OCI-LY1 (cell line): ENCODE data around the gene ME1.

ENCODE experiments used
- H2AFZ ChIP-seq: fragments of 200-600 bp; sonication (generic), shearing (Covaris generic); 2 replicates; pipeline ENCODE4 v1.6.0; 2014; ENCODE audit warnings: antibody characterized with exemption, mild to moderate bottlenecking, low read length
- H3F3A ChIP-seq: fragments of 200-600 bp; sonication (generic), shearing (Covaris generic); 2 replicates; pipeline ENCODE4 v1.6.0; 2014; ENCODE audit warnings: mild to moderate bottlenecking, antibody characterized with exemption, low read length, moderate library complexity; ENCODE audit not compliant: insufficient read depth
- H3K27ac ChIP-seq: fragments of 200-600 bp; sonication (generic); 2 replicates; pipeline ENCODE4 v1.5.1; 2014; ENCODE audit warnings: low read length, mixed run types, mild to moderate bottlenecking, low read depth; ENCODE audit not compliant: poor library complexity, severe bottlenecking
- H3K27me3 ChIP-seq: fragments of 200-600 bp; sonication (generic); 2 replicates; pipeline ENCODE4 v1.6.0; 2014; ENCODE audit warnings: antibody characterized with exemption, mild to moderate bottlenecking, low read length, moderate library complexity; ENCODE audit not compliant: insufficient read depth
- H3K36me3 ChIP-seq: fragments of 200-600 bp; sonication (generic); 2 replicates; pipeline ENCODE4 v1.6.1; 2014; ENCODE audit warnings: mild to moderate bottlenecking, antibody characterized with exemption, low read length, moderate library complexity, mixed read lengths; ENCODE audit not compliant: insufficient read depth
- H3K4me1 ChIP-seq: fragments of 200-600 bp; sonication (generic); 2 replicates; pipeline ENCODE4 v1.5.1; 2014; ENCODE audit warnings: mild to moderate bottlenecking, low read length, moderate library complexity; ENCODE audit not compliant: insufficient read depth, severe bottlenecking
- H3K4me2 ChIP-seq: fragments of 200-600 bp; sonication (generic), shearing (Covaris generic); 2 replicates; pipeline ENCODE4 v1.6.1; 2014; ENCODE audit warnings: low read length
- H3K4me3 ChIP-seq: fragments of 200-600 bp; sonication (generic); 2 replicates; pipeline ENCODE4 v1.5.1; 2014; ENCODE audit warnings: low read length, low read depth, mild to moderate bottlenecking, mixed read lengths; ENCODE audit not compliant: poor library complexity, severe bottlenecking
- H3K79me2 ChIP-seq: fragments of 200-600 bp; shearing (Covaris generic); 2 replicates; pipeline ENCODE4 v1.6.1; 2016; ENCODE audit warnings: mixed run types, low read length, mixed read lengths; ENCODE audit not compliant: insufficient read depth
- H3K9ac ChIP-seq: fragments of 200-600 bp; sonication (generic), shearing (Covaris generic); 2 replicates; pipeline ENCODE4 v1.6.1; 2014; ENCODE audit warnings: mild to moderate bottlenecking, low read length, mixed read lengths
- H3K9me2 ChIP-seq: fragments of 200-600 bp; sonication (generic), shearing (Covaris generic); 2 replicates; pipeline ENCODE4 v1.6.1; 2014; ENCODE audit warnings: low read depth, mild to moderate bottlenecking, low read length, mixed read lengths
- H3K9me3 ChIP-seq: fragments of 200-600 bp; shearing (Covaris generic); 2 replicates; pipeline ENCODE4 v1.6.1; 2014; ENCODE audit warnings: low read length, mixed read lengths
- H4K20me1 ChIP-seq: fragments of 200-600 bp; sonication (generic), shearing (Covaris generic); 2 replicates; pipeline ENCODE4 v1.6.0; 2016; ENCODE audit warnings: mild to moderate bottlenecking, low read length; ENCODE audit not compliant: insufficient read depth
- EZH2 ChIP-seq: fragments of 200-600 bp; sonication (generic), shearing (Covaris generic); IDR thresholded peaks from 2 replicates; pipeline ENCODE4 v1.8.0; 2017; ENCODE audit warnings: borderline replicate concordance, mixed run types, mild to moderate bottlenecking, antibody characterized with exemption, low read length, moderate library complexity, mixed read lengths
- TF ChIP-seq, protein P1 (sequence below): fragments of 200-600 bp; sonication (generic), shearing (Covaris generic); IDR thresholded peaks from 2 replicates; pipeline ENCODE4 v1.5.1; 2017; ENCODE audit warnings: mild to moderate bottlenecking, antibody characterized with exemption, low read length, moderate library complexity, mixed read lengths

ME1 gene

DNA sequence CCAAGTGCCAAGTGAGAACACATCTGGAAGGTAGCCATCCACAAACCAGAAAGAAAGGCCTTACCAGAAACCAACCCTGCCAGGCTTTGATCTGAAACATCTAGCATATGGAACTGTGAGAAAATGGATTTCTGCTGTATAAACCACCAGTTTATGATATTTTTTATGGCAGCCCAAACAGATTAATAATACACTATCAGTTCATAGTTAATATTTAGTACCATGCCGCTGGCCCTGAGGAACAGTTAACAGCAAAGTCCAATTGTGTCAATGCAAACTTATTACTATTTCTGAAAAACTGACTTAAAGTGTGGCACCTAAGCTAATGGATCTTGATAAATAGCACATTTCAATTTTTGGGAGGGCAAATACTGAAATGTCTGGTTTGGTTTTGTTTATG is 46.1 kb upstream of the ME1 start:
- Histone ChIP-seq H3K4me3 (no peak overlapping the region), H3K9me3 (no peaks in the 10 kb centered on the region), H3K4me1 (no peaks in the 10 kb centered on the region), H3K9ac (no peak overlapping the region), H3K36me3 (no peaks in the 10 kb centered on the region), H3K9me2 (no peaks in the 10 kb centered on the region), H2AFZ (no peak overlapping the region), H3F3A (no peaks in the 10 kb centered on the region), H3K4me2 (no peak overlapping the region), H3K27ac (no peak overlapping the region), H3K27me3 (no peaks in the 10 kb centered on the region), H4K20me1 (no peaks in the 10 kb centered on the region), H3K79me2 (no peaks in the 10 kb centered on the region)
- TF ChIP-seq, protein P1, sequence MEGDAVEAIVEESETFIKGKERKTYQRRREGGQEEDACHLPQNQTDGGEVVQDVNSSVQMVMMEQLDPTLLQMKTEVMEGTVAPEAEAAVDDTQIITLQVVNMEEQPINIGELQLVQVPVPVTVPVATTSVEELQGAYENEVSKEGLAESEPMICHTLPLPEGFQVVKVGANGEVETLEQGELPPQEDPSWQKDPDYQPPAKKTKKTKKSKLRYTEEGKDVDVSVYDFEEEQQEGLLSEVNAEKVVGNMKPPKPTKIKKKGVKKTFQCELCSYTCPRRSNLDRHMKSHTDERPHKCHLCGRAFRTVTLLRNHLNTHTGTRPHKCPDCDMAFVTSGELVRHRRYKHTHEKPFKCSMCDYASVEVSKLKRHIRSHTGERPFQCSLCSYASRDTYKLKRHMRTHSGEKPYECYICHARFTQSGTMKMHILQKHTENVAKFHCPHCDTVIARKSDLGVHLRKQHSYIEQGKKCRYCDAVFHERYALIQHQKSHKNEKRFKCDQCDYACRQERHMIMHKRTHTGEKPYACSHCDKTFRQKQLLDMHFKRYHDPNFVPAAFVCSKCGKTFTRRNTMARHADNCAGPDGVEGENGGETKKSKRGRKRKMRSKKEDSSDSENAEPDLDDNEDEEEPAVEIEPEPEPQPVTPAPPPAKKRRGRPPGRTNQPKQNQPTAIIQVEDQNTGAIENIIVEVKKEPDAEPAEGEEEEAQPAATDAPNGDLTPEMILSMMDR = no peak
- TF ChIP-seq EZH2 = no peak

DNA sequence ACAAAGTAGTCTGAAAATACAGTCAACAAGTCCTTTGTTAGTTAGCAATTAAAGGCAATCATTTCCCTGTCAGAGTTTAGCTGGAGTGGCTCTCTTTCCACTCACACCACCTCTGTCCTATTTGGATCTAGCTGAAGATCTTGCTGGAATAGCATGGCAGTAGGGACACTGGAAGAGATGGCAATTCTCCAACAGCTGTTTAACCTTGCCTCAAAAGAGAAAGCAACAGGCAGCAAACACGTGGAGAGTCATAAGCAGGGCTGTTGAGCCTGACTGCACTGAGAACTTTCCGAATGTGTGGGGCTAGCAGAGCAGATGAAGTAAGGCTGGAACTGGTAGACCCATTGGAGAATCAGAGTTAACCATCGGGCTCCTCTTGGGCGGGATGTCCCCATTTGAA is 43.5 kb upstream of the ME1 start:
- H4K20me1 ChIP-seq = no peaks in the 10 kb centered on the region
- H3K27ac ChIP-seq = no peak overlapping the region
- H3F3A ChIP-seq = no peaks in the 10 kb centered on the region
- no peak overlapping the region for H2AFZ ChIP-seq
- H3K36me3 ChIP-seq = no peaks in the 10 kb centered on the region
- no peaks in the 10 kb centered on the region for H3K4me1 ChIP-seq
- no peak overlapping the region for H3K9ac ChIP-seq
- H3K4me3 ChIP-seq = no peak overlapping the region
- H3K9me2 ChIP-seq = no peaks in the 10 kb centered on the region
- H3K27me3 ChIP-seq = no peaks in the 10 kb centered on the region
- H3K4me2 ChIP-seq = no peak overlapping the region
- H3K9me3 ChIP-seq = no peaks in the 10 kb centered on the region
- TF ChIP-seq, protein P1 = no peak
- no peak for TF ChIP-seq EZH2
- H3K79me2 ChIP-seq = no peaks in the 10 kb centered on the region

DNA sequence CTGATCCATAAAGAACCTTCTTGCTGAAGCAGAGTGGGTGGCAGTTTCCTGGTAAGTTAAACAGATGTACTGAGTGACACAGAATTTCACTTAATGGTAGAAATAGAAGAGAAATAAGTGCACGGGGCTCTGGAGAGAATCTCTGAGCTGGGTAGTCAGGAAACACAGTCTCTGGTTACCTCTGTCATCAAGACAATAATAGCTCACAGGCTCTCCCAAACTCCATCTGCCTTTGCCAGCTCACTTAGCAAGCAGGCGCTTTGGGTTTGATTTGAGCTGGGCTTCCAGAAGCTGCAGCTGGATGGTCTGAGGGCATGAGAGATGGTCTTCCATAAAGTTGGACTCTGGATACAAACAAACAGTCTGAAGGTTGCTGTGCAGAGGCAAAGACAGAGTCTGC is 41.9 kb upstream of the ME1 start:
- no peak for TF ChIP-seq EZH2
- TF ChIP-seq, protein P1 = no peak
- Histone ChIP-seq H3K27ac (no peak overlapping the region), H3K79me2 (no peaks in the 10 kb centered on the region), H3K9me3 (no peaks in the 10 kb centered on the region), H4K20me1 (no peaks in the 10 kb centered on the region), H2AFZ (no peak overlapping the region), H3K36me3 (no peaks in the 10 kb centered on the region), H3K4me1 (no peaks in the 10 kb centered on the region), H3K9ac (no peak overlapping the region), H3F3A (no peaks in the 10 kb centered on the region; the same call in 1 of the 2 replicates), H3K27me3 (no peaks in the 10 kb centered on the region), H3K4me3 (no peak overlapping the region), H3K9me2 (no peaks in the 10 kb centered on the region), H3K4me2 (no peak overlapping the region)
